CD4-positive, alpha-beta T cell treated with Interleukin-15 for 1 hour (primary cell): ENCODE results near the gene NAT16.

ENCODE experiments used
- DNase-seq: peaks from one replicate; pipeline ENCODE4 v3.0.0-alpha.2; 2020

Gene NAT16

GRCh38 chr7:101180130-101180755 lies at the start of gene NAT16:
Gene NAT16, minus strand, starts transcription at chr7:101180293. Its CDS starts 5,486 bp downstream, at chr7:101174807.
- DNase-seq, result no peak

- no peak for DNase-seq
Observed at GRCh38 chr7:101226721-101227120, 46.6 kb upstream of the NAT16 start.

- no peak for DNase-seq
Observed at GRCh38 chr7:101225650-101226049, 45.6 kb upstream of the NAT16 start.

GRCh38 chr7:101223528-101223927 lies 43.4 kb upstream of the NAT16 start:
- DNase-seq, result no peak

- DNase-seq, result no peak
Observed at GRCh38 chr7:101222275-101222830, 42.3 kb upstream of the NAT16 start.

- DNase-seq, result no peak
Observed at GRCh38 chr7:101220295-101220694, 40.2 kb upstream of the NAT16 start.

- no peak for DNase-seq
Observed at GRCh38 chr7:101218236-101219125, 38.4 kb upstream of the NAT16 start.

GRCh38 chr7:101217388-101218235 lies 37.5 kb upstream of the NAT16 start, which contains the start of the genes PLOD3 and ZNHIT1:
Gene PLOD3, minus strand, starts transcription at chr7:101217581. Its CDS starts 307 bp downstream, at chr7:101217274.
Gene ZNHIT1, plus strand, starts transcription at chr7:101218165. Its CDS starts 31 bp downstream, at chr7:101218196.
- DNase-seq, result peak; percentile 97

GRCh38 chr7:101216860-101217387 lies 36.8 kb upstream of the NAT16 start:
- no peak for DNase-seq

- no peak for DNase-seq
Observed at GRCh38 chr7:101216001-101216859, 36.1 kb upstream of the NAT16 start.

- no peak for DNase-seq
Observed at GRCh38 chr7:101212014-101212413, 31.9 kb upstream of the NAT16 start.

- DNase-seq, result no peak
Observed at GRCh38 chr7:101211501-101211900, 31.4 kb upstream of the NAT16 start.

GRCh38 chr7:101210143-101210542 lies 30.1 kb upstream of the NAT16 start:
- no peak for DNase-seq

GRCh38 chr7:101208794-101209193 lies 28.7 kb upstream of the NAT16 start:
- DNase-seq, result no peak

GRCh38 chr7:101207459-101207858 lies 27.4 kb upstream of the NAT16 start:
- DNase-seq, result no peak

- no peak for DNase-seq
Observed at GRCh38 chr7:101206665-101207042, 26.6 kb upstream of the NAT16 start.

GRCh38 chr7:101205901-101206664 lies 26.0 kb upstream of the NAT16 start:
- no peak for DNase-seq

- peak; percentile 36 for DNase-seq
Observed at GRCh38 chr7:101203740-101204738, 23.9 kb upstream of the NAT16 start.

- DNase-seq, result no peak
Observed at GRCh38 chr7:101202603-101202918, 22.5 kb upstream of the NAT16 start.
